NCI-H1105 (cell line): ENCODE data around the gene SNRPF.

ENCODE experiments used
- DNase-seq: peaks from one replicate; lab custom pipeline; 2025; lab: John Stamatoyannopoulos, UW

The SNRPF gene

GRCh38 chr12:95859947-95860850 is 1.4 kb downstream of the SNRPF start:
- no peak for DNase-seq

GRCh38 chr12:95862038-95862437 is 3.3 kb downstream of the SNRPF start:
- DNase-seq: no peak

DNA sequence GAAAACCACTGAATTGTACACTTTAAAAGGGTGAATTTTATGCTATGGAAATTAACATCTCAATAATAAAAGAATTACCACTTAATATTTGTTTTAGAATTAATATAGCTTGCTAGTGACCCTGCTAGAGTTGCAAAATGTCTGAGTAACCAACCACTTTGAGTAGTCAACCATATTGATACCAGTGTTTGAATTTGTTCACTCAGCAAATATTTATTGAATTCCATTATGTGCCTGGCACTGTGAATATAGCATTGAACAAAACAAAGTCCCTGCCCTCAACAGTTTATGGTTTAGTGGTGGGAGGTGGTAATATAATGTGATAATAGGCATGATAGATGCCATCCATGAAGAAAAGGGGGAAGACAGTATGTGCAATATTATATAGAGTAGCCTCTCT is 4.6 kb downstream of the SNRPF start:
- no peak for DNase-seq

DNA sequence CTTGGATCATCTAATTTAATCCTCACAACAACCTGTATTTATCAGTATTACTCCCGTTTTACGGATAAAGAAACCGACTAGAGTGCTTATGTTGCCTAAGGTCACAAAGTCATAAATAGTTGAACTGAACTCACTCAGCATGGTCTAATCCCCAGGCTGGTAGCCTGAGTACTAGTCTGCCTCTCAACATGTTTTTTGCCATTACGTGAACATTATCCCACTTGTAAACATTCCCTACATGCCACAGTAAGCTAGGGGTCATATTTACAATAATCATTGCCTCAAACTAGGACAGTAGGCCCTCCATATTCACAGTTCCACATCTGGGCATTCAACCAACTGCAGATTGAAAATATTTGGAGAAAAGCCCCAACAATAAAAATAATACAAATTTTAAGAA is 12.1 kb downstream of the SNRPF start:
- no peak for DNase-seq

DNA sequence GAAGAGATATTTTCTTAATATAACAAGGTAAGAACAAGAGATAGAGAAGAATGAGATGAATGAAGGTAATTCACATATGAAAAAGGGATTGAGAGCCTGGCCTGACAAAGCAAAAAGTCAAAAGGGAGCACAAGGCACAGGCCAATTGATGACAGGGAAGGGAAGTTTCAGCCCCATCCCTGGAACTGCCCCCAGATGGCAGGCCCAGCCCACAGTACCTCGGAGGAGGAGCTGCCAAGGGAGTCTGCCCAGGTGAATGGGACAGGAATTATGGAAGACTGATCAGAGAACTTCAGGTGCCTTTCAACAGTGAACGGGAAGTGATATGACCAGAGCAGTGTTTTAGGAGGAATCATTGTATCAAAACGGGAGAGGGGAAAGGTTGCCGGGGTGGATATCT is 15.7 kb downstream of the SNRPF start:
- no peak for DNase-seq

GRCh38 chr12:95877622-95878021 is 18.9 kb downstream of the SNRPF start:
- no peak for DNase-seq

- DNase-seq: no peak
These were observed 22.1 kb downstream of the SNRPF start for GRCh38 chr12:95880895-95881294.

GRCh38 chr12:95881331-95881955 is 22.7 kb downstream of the SNRPF start:
- DNase-seq: peak; percentile 68

- DNase-seq: no peak
These were observed 23.3 kb downstream of the SNRPF start for GRCh38 chr12:95882080-95882479.

DNA sequence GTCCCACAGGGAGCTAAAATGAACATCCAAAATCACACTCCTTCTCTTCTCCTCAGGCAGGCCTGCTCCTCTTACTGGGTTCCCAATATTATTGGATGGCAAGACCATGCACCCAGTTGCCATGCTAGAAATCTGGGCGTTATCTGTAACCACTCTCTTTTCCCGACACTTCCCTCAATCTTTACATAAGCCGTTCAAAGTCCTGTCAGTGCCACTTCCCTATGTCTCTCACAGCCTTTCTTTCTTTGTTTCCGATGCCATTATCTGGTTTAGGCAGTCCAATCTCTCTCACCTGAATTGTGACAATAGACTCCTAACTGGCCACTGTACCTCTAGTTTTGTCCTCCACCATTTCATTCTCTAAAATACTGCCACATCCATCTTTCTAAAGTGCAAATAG is 24.1 kb downstream of the SNRPF start:
- DNase-seq: no peak

DNA sequence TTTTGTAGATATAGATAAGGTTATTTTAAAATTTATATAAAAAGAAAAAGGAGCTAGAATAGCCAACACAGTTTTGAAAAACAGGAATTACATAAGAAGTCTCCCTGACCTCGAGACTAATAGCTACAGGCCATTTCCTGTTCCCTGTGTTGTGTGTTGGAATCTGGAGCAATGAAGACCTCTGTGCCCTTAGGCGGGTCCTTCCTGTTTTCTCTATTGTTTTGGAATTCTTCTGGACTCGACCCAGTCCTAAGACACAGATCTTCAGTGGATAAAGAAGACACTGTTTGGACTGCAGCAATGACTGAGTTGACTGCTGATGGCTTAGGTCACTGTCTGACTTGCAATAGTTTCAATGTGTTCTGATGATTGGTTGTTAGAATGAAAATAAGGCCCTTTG is 26.2 kb downstream of the SNRPF start:
- no peak for DNase-seq

DNA sequence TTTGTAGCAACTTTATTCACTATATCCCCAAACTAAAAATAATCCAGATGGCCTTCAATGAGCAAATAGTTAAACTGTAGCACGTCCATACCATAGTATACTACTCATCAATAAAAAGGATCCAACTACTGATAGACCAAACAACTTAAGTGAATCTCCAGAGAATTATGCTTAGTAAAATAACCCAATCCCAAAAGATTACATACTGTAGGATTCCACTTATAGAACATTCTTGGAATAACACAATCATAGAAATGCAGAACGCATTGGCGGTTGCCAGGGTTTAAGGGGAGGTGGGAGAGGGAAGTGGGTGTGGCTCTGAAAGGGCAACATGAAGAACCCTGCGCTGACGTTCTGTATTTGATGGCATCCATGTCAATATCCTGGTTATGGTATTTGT is 28.6 kb downstream of the SNRPF start:
- DNase-seq: no peak

DNA sequence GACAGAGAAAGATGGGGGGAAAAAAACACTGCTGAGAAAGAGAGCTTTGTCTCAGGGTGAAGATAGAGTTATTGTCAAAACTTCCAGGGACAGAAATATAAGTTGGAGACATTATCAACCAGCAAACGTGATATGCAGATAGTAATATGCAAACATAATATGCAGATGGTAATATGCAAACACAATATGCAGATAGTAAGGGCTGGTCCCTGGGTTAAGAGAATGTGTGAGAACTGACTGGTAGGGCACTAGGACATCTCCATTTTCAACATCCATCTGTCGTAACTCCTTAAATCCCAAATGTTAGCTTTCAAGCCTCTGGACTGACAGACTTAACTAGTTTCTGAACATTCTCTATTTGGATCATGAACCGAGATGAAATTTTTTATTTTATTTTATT is 32.2 kb downstream of the SNRPF start:
- DNase-seq: no peak

- no peak for DNase-seq
These were observed 38.1 kb downstream of the SNRPF start for GRCh38 chr12:95896846-95897245.

DNA sequence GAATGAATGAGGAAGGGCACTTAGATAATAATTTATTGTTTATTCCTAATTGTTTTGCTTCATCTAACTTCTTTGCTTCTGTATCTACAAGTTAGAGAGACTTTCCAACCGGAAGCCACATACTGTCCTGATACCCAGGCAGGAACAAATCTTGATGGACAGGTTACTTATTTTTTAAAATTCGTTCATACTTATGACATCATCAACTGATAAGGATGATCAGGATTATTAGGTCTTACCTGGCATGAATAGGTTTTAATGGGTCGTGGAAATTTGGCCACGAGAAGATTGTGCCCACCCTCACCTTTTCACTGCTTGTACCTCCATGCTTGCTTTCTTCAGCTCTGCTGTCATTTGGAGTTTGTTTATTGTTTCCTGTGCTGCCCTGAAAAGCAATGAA is 39.3 kb downstream of the SNRPF start:
- no peak for DNase-seq

DNA sequence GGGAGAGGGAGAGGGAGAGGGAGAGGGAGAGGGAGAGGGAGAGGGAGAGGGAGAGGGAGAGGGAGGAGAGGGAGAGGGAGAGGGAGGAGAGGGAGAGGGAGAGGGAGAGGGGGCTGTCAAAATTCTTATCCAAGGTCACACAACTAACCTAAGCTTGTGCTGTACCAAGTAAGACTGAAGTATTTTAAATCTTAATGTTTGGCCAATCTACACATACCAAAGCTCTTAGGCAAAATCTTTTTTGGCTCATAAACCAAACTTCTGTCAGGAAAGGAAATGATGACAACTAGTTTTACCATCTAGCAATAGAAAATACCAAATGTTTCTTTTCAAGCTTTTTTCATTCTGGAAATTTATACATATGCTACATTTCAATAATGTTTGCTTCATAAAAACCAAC is 49.8 kb downstream of the SNRPF start:
- no peak for DNase-seq

DNA sequence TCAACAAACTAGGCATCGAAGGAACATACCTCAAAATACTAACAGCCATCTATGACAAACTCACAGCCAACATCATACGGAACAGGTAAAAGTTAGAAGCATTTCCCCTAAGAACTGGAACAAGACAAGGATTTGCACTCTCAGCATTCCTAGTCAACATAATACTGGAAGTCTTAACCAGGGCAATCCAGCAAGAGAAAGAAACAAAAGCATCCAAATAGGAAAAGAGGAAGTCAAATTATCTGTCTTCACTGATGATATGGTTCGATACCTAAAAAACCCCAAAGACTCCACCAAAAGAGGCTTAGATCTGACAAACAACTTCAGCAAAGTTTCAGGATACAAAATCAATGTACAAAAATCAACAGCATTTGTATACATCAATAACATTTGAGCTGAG is 51.1 kb downstream of the SNRPF start:
- DNase-seq: no peak
